ENCODE results near the gene LCNL1. TPM values are rescaled to one million over a fixed set of nuclear protein-coding genes. Genes with fewer than 3 reads are reported as not detected.

LCNL1 gene
- total RNA-seq, 1 donor from 2014 or later, result not detected

DNA sequence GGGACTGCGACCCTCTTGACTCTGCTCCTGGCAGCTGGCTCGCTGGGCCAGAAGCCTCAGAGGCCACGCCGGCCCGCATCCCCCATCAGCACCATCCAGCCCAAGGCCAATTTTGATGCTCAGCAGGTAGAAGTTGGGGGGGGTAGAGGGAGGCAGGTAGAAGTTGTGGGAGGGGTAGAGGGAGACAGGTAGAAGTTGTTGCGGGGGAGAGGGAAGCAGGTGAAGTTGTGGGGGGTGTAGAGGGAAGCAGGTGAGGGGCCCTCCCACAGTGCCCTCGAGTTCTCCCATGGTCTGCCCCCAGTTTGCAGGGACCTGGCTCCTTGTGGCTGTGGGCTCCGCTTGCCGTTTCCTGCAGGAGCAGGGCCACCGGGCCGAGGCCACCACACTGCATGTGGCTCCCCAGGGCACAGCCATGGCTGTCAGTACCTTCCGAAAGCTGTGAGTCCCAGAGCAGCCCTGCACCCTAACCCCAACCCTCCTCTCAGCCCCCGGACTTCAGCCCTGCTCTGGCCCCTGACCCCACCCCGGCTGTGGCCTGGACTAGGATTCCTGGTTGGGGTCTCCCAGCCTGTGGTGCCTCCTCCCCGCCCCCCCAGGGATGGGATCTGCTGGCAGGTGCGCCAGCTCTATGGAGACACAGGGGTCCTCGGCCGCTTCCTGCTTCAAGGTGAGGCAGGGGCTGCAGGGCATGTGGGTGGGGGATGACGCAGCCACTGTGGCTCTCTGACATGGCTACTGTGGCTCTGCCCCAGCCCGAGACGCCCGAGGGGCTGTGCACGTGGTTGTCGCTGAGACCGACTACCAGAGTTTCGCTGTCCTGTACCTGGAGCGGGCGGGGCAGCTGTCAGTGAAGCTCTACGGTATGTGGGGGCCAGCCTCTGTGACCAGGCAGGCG lies 37.2 kb upstream of the LCNL1 start:
- Mint-ChIP-seq H3K27ac (no peak overlapping the region), H3K9me3 (ENCODE audit: low read depth) (no peaks in the 10 kb centered on the region), H3K4me3 (ENCODE audit: low read depth) (no peak overlapping the region), H3K27me3 (no peaks in the 10 kb centered on the region), H3K36me3 (ENCODE audit: insufficient read depth) (no peaks in the 10 kb centered on the region), H3K4me1 (ENCODE audit: low read depth) (peaks cover 2% of the 10 kb centered on the region)
- no peak for DNase-seq (ENCODE audit: low spot score, unreplicated experiment)
- TF ChIP-seq CTCF (IDR thresholded peaks at IDR 0.05; ENCODE audit: unreplicated experiment), result no peak

DNA sequence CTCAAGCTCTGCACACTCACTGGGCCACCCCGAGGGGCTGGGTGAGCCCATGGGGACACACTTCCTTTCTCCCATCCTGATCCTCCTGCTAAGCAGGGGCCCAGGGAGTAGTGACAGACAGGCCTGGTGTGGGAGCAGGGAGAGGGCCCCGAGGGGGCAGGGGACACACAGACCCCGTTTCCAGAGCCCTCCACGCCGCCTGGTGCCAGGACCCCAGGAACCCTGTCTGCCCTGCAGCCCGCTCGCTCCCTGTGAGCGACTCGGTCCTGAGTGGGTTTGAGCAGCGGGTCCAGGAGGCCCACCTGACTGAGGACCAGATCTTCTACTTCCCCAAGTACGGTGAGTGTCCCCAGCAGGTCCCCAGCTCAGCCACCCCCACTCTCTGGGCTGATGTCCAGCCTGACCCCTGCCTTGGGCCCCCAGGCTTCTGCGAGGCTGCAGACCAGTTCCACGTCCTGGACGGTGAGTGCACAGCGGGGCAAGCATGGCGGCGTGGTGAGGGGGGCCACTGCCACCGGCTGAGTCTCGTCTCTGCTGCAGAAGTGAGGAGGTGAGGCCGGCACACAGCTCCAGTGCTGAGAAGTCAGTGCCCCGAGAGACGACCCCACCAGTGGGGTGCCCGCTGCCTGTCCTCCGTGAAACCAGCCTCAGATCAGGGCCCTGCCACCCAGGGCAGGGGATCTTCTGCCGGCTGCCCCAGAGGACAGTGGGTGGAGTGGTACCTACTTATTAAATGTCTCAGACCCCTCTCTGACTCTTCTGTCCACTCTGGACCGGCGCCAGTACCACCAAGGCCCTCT lies 36.4 kb upstream of the LCNL1 start:
- H3K27ac Mint-ChIP-seq, result no peak overlapping the region

GRCh38 chr9:136947028-136947891 lies 35.5 kb upstream of the LCNL1 start:
- no peaks in the 10 kb centered on the region for H3K27me3 Mint-ChIP-seq
- no peak for DNase-seq (ENCODE audit: low spot score, unreplicated experiment)
- no peaks in the 10 kb centered on the region for H3K9me3 Mint-ChIP-seq (ENCODE audit: low read depth)
- peaks cover 2% of the 10 kb centered on the region for H3K4me1 Mint-ChIP-seq (ENCODE audit: low read depth)
- no peak for TF ChIP-seq CTCF (IDR thresholded peaks at IDR 0.05; ENCODE audit: unreplicated experiment)
- H3K27ac Mint-ChIP-seq, result no peak overlapping the region
- no peak overlapping the region for H3K4me3 Mint-ChIP-seq (ENCODE audit: low read depth)
- no peaks in the 10 kb centered on the region for H3K36me3 Mint-ChIP-seq (ENCODE audit: insufficient read depth)

More for the DNA sequence above, 36.4 kb upstream of the LCNL1 start:
- Mint-ChIP-seq H3K36me3 (ENCODE audit: insufficient read depth) (no peaks in the 10 kb centered on the region), H3K4me3 (ENCODE audit: low read depth) (no peak overlapping the region), H3K27me3 (no peaks in the 10 kb centered on the region), H3K4me1 (ENCODE audit: low read depth) (peaks cover 2% of the 10 kb centered on the region), H3K9me3 (ENCODE audit: low read depth) (no peaks in the 10 kb centered on the region)
- no peak for DNase-seq (ENCODE audit: low spot score, unreplicated experiment)
- TF ChIP-seq CTCF (IDR thresholded peaks at IDR 0.05; ENCODE audit: unreplicated experiment), result no peak

DNA sequence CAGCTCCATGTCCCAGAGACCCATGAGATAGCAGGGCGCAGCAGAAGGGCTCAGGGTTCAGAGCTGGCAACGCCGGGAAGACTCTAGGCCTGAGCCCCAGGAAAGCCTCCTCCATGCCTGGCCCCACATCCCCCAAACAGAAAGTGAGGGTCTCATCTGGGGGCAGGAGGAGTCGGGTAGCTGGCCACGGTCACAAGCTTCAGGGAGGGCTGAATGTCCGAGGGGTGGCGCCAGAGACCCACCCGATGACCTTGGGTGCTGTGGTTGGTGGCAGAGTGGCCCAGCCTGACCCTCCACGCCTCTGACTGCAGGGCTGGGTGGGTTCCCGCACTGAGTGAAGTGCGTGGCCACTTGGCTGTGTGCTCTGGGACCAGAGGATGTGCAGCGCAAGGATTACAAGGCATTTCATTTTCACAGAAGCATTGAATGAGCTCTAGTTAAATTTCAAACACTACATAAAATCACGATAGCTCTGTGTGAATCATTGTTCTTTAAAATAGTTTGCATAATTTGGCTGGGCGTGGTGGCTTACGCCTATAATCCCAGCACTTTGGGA lies 34.8 kb upstream of the LCNL1 start:
- Mint-ChIP-seq H3K4me1 (ENCODE audit: low read depth) (peaks cover 2% of the 10 kb centered on the region), H3K27ac (peak overlapping the region; percentile 69), H3K9me3 (ENCODE audit: low read depth) (no peaks in the 10 kb centered on the region), H3K4me3 (ENCODE audit: low read depth) (peak overlapping the region; percentile 59), H3K36me3 (ENCODE audit: insufficient read depth) (no peaks in the 10 kb centered on the region), H3K27me3 (no peaks in the 10 kb centered on the region)
- peak; percentile 53 for TF ChIP-seq CTCF (IDR thresholded peaks at IDR 0.05; ENCODE audit: unreplicated experiment)
- DNase-seq (ENCODE audit: low spot score, unreplicated experiment), result no peak

Data from progenitor cell of endocrine pancreas (in vitro differentiated cells).